SU-DHL-6 (cell line): ENCODE data around the gene SNN.

Source experiments
- H2AFZ ChIP-seq: fragments of 200-600 bp; sonication (generic); 2 replicates; pipeline ENCODE4 v1.6.1; 2014; ENCODE audit warnings: low read depth, mild to moderate bottlenecking, moderate library complexity, mixed read lengths, antibody characterized with exemption, low read length; ENCODE audit not compliant: severe bottlenecking
- H3F3A ChIP-seq: fragments of 200-600 bp; shearing (Covaris generic); 2 replicates; pipeline ENCODE4 v1.6.0; 2016; ENCODE audit warnings: antibody characterized with exemption, mild to moderate bottlenecking; ENCODE audit not compliant: insufficient read depth
- H3K27ac ChIP-seq: fragments of 200-600 bp; sonication (generic); 2 replicates; pipeline ENCODE4 v1.5.1; 2016; ENCODE audit warnings: low read depth, mild to moderate bottlenecking, low read length, moderate library complexity, mixed read lengths
- H3K27me3 ChIP-seq: fragments of 200-600 bp; sonication (generic), shearing (Covaris generic); 2 replicates; pipeline ENCODE4 v1.6.0; 2014; ENCODE audit warnings: mild to moderate bottlenecking, low read length
- H3K36me3 ChIP-seq: fragments of 200-600 bp; sonication (generic); 2 replicates; pipeline ENCODE4 v1.6.1; 2014; ENCODE audit warnings: mild to moderate bottlenecking, low read length, mixed read lengths
- H3K4me2 ChIP-seq: fragments of 300-600, 200-600 bp; shearing (Covaris generic), sonication (generic); 2 replicates; pipeline ENCODE4 v1.6.0; 2014; ENCODE audit warnings: low read length, low read depth, mild to moderate bottlenecking; ENCODE audit not compliant: poor library complexity, severe bottlenecking
- H3K4me3 ChIP-seq: fragments of 200-600 bp; sonication (generic); 2 replicates; pipeline ENCODE4 v1.5.1; 2014; ENCODE audit warnings: antibody characterized with exemption, low read length, mild to moderate bottlenecking, mixed read lengths; ENCODE audit not compliant: insufficient read depth, poor library complexity, severe bottlenecking
- H3K79me2 ChIP-seq: fragments of 200-600 bp; sonication (generic); 2 replicates; pipeline ENCODE4 v1.6.1; 2014; ENCODE audit warnings: mild to moderate bottlenecking, low read length, moderate library complexity; ENCODE audit not compliant: insufficient read depth
- H3K9ac ChIP-seq: fragments of 200-600 bp; sonication (generic); 2 replicates; pipeline ENCODE4 v1.7.0; 2014; ENCODE audit warnings: mild to moderate bottlenecking, low read length
- H3K9me2 ChIP-seq: fragments of 200-600 bp; sonication (generic); replicated peaks from 2 replicates; pipeline ENCODE4 v1.6.1; 2014; ENCODE audit warnings: low read length; ENCODE audit not compliant: insufficient read depth
- H3K9me3 ChIP-seq: fragments of 200-600 bp; sonication (generic); 2 replicates; pipeline ENCODE4 v1.6.1; 2014; ENCODE audit warnings: low read length, mixed read lengths; ENCODE audit not compliant: insufficient read depth
- H4K20me1 ChIP-seq: fragments of 200-600 bp; sonication (generic); 2 replicates; pipeline ENCODE4 v1.6.1; 2014; ENCODE audit warnings: low read depth, mild to moderate bottlenecking, antibody characterized with exemption, low read length, moderate library complexity, mixed read lengths
- CTCF ChIP-seq: fragments of 200-600 bp; sonication (generic); IDR thresholded peaks from one replicate; pipeline ENCODE4 v1.5.1; 2017; ENCODE audit warnings: antibody characterized with exemption, mild to moderate bottlenecking, low read length, moderate library complexity; ENCODE audit not compliant: insufficient read depth, poor library complexity, severe bottlenecking
- EZH2phosphoT487 ChIP-seq: fragments of 200-600 bp; sonication (generic), shearing (Covaris generic); conservative IDR thresholded peaks from 2 replicates; pipeline ENCODE4 v1.6.1; 2018; ENCODE audit warnings: mild to moderate bottlenecking, antibody characterized with exemption, low read length, moderate library complexity, mixed read lengths

SNN gene

GRCh38 chr16:11726008-11726407 lies 57.8 kb downstream of the SNN start:
- peaks cover 35% of the 10 kb centered on the region for H3K36me3 ChIP-seq
- H3K9me3 ChIP-seq, result no peaks in the 10 kb centered on the region
- no peak overlapping the region for H3K4me2 ChIP-seq
- no peak overlapping the region for H2AFZ ChIP-seq
- no peak overlapping the region for H3K27ac ChIP-seq
- no peaks in the 10 kb centered on the region for H3K9me2 ChIP-seq
- peaks cover 3% of the 10 kb centered on the region; the same call in 1 of the 2 replicates for H3F3A ChIP-seq
- no peaks in the 10 kb centered on the region for H4K20me1 ChIP-seq
- peaks cover 41% of the 10 kb centered on the region for H3K79me2 ChIP-seq
- no peak overlapping the region for H3K9ac ChIP-seq
- H3K4me3 ChIP-seq, result no peak overlapping the region
- H3K27me3 ChIP-seq, result no peaks in the 10 kb centered on the region
- TF ChIP-seq CTCF, result no peak
- TF ChIP-seq EZH2phosphoT487, result no peak

GRCh38 chr16:11727796-11728543 lies 59.7 kb downstream of the SNN start:
- Histone ChIP-seq H3K9me3 (no peaks in the 10 kb centered on the region), H3K9me2 (no peaks in the 10 kb centered on the region), H3K27me3 (no peaks in the 10 kb centered on the region), H3K4me3 (no peak overlapping the region), H2AFZ (no peak overlapping the region), H3K4me2 (no peak overlapping the region), H4K20me1 (no peaks in the 10 kb centered on the region), H3K9ac (no peak overlapping the region), H3F3A (peaks cover 4% of the 10 kb centered on the region; the same call in 1 of the 2 replicates), H3K36me3 (peaks cover 39% of the 10 kb centered on the region), H3K27ac (no peak overlapping the region), H3K79me2 (peaks cover 57% of the 10 kb centered on the region)
- TF ChIP-seq CTCF, result no peak
- TF ChIP-seq EZH2phosphoT487, result no peak
